Measurements from ENCODE around the gene P4HA1.

P4HA1 gene

DNA sequence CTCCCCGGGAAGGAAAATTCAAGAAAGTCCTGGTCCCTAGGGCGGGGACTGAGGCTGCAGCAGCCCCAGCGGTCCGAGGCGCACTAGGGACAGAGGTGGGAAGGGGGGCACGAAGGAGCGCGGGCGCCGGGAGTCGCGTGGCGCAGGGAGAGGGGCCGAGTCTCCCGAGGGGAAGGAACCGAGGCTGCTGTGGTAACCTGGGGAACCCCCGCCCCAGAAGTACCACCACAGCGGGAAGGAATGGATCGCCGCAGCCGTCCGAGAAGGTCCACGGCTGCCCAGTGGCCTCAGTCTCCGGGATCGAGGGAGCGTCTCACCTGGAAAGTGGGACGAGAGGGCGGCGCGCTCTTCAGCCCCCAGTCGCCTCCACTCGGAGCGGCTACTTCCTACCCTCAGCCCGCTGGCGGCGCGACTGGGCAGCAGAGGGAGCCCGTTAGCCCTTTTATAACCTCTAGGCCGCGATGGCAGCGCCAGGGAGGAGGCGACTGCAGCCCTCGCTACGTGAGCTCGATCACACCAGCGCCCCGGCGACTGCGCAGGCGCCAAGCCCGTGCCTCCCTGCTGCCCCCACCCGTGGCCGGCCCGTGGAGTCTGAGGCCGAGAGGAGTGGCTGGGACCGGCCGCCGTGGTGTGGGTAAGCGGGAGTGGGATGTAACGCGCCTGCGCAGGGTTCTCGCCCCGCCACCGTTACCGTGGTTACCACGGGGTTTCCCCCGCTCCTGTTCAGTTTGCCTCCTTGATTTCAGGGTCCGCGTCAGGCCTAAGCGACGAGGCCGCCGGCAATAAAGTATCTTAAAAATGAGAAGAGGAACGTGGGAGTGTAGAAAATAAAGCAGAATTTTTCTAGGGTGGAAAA lies at the start of gene P4HA1:
P4HA1 (minus strand) TSS at position 418 of the 856 bp plus-strand sequence. CDS start 21,983 bp downstream, outside the sequence.
- H3K4me3 ChIP-seq (ENCODE audit: control insufficient read depth, low read depth, low read length): peak within 1 kb of the TSS; percentile 91
- DNase-seq (ENCODE audit: low read depth): peak; percentile 95
- TF ChIP-seq, protein P1, sequence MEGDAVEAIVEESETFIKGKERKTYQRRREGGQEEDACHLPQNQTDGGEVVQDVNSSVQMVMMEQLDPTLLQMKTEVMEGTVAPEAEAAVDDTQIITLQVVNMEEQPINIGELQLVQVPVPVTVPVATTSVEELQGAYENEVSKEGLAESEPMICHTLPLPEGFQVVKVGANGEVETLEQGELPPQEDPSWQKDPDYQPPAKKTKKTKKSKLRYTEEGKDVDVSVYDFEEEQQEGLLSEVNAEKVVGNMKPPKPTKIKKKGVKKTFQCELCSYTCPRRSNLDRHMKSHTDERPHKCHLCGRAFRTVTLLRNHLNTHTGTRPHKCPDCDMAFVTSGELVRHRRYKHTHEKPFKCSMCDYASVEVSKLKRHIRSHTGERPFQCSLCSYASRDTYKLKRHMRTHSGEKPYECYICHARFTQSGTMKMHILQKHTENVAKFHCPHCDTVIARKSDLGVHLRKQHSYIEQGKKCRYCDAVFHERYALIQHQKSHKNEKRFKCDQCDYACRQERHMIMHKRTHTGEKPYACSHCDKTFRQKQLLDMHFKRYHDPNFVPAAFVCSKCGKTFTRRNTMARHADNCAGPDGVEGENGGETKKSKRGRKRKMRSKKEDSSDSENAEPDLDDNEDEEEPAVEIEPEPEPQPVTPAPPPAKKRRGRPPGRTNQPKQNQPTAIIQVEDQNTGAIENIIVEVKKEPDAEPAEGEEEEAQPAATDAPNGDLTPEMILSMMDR (conservative IDR thresholded peaks at IDR 0.05; ENCODE audit: control insufficient read depth, insufficient read depth, low read depth, low read length): peak; percentile 50

DNA sequence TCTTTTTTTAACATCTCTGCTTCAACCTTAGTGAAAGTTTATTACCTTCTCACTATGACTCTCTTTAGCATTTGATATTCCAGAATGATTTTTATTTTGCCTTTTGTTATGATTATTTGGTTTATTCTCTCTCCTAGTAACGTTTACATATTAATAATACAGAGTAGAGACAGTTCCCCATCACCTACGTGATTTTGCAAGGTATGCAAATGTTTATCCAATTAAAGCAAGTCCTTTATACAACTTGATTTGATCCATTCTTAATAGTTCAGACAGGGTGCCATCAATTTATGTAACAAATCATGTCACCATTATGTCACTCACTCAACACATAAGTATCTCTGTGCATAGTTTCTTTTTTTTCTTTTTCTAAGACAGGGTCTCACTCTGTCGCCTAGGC lies 44.9 kb upstream of the P4HA1 start:
- no peak overlapping the region for H3K4me3 ChIP-seq (ENCODE audit: control insufficient read depth, low read depth, low read length)
- no peak for DNase-seq (ENCODE audit: low read depth)
- TF ChIP-seq, protein P1 (conservative IDR thresholded peaks at IDR 0.05; ENCODE audit: control insufficient read depth, insufficient read depth, low read depth, low read length): no peak

DNA sequence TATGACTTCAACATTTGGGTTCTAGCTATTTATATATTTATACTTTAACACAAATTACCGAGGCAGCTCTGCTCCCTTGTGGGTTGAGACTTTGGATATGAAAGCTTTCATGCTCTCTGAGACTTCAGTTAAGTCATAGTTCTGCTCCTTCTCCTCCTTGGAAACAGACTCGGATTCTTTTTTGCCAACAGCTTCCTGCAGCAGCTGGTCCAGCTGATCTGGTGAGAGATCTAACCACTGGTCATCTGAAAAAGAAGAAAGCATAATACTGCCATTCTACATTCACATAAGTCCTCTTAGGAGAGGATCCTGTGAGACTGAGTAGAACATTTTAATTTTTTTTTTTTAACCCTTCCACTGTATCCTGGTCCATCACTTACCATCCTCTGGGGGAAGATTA lies 42.6 kb upstream of the P4HA1 start:
- TF ChIP-seq, protein P1 (conservative IDR thresholded peaks at IDR 0.05; ENCODE audit: control insufficient read depth, insufficient read depth, low read depth, low read length): no peak
- no peak overlapping the region for H3K4me3 ChIP-seq (ENCODE audit: control insufficient read depth, low read depth, low read length)
- DNase-seq (ENCODE audit: low read depth): no peak

DNA sequence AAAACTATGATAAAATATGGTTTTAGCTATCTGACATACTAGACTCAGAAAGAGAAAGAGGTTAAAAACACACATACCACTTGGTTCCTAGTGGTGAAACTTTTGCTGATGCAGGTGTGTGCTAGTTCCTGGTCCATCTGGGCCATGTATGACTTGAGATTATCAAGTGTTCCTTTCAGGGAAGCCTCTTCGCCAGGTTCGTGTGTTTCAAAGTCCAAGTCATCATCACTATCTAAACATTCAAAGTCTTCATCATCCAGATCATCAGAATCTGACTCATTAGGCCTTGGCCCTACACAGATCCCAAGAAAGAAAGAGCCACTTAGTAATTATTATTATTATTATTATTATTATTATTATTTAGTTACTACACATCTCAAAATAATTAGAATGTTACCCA lies 40.0 kb upstream of the P4HA1 start:
- peak; percentile 44 for DNase-seq (ENCODE audit: low read depth)
- no peak overlapping the region for H3K4me3 ChIP-seq (ENCODE audit: control insufficient read depth, low read depth, low read length)
- TF ChIP-seq, protein P1 (conservative IDR thresholded peaks at IDR 0.05; ENCODE audit: control insufficient read depth, insufficient read depth, low read depth, low read length): no peak

DNA sequence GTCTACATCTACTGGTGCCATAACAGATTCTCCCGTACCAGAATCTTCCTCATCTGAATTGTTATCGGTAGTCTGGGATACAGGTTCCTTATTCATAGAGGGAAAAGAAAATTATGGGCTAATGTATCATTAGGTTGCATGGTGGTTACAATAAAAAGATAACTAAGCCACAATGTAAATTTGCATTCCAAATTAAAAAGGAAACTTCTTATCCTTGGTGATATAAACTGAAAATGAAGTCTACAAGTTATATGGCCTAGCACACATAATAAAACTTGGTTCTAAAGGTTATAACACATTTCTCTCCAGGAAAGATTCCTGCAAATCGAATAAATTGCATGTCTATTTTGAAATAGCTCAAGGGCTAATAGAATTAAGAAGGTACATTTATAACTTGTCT lies 38.1 kb upstream of the P4HA1 start:
- DNase-seq (ENCODE audit: low read depth): no peak
- H3K4me3 ChIP-seq (ENCODE audit: control insufficient read depth, low read depth, low read length): no peak overlapping the region
- TF ChIP-seq, protein P1 (conservative IDR thresholded peaks at IDR 0.05; ENCODE audit: control insufficient read depth, insufficient read depth, low read depth, low read length): no peak

DNA sequence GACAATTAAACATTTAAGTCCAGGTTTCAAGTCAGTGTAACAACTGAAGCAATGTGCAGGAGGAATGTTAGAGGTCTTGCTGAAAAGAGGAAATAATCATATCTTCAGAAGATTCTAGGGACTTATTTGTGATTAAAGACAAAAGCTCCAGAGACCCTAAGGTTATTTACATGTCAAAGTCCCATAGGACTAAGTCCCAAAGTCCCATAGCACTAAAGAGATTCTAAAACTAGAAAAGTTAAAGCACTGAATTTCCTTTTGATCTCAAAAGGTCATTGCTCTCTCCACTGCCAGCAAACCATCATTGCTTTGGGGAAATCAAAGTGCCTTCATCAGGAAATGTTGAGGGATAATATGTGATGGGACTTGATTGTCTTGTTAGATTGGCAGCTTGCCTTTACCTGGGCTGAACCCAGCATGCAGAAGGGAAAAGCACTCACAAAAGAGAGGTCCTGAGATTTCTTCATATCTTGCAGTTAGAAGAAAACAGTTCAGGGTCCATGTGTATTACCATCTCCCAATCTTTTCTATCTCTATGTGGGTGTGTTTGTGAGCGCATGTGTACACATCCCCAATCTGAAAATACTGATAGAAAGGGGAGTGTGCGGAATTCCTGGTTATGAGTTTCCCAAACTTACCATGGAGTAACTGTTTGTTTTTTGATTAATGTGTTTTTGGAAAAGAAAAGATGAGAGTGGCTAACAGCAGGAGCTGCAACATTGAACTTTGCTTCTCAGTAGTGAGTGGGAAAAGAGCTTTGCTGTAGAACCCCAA lies 35.4 kb upstream of the P4HA1 start:
- no peak for DNase-seq (ENCODE audit: low read depth)
- no peak overlapping the region for H3K4me3 ChIP-seq (ENCODE audit: control insufficient read depth, low read depth, low read length)
- TF ChIP-seq, protein P1 (conservative IDR thresholded peaks at IDR 0.05; ENCODE audit: control insufficient read depth, insufficient read depth, low read depth, low read length): no peak
